22Rv1 (cell line): Measurements from ENCODE around the gene MACROH2A1.

ENCODE experiments used
- CTCF ChIP-seq: fragments of 450-650 bp; IDR thresholded peaks from 2 replicates; pipeline ENCODE4 v1.5.1; 2017; ENCODE audit warnings: mild to moderate bottlenecking
- ZFX ChIP-seq: fragments of 450-650 bp; IDR thresholded peaks from 2 replicates; pipeline ENCODE4 v1.6.1; 2017; ENCODE audit warnings: antibody characterized with exemption, borderline replicate concordance

GRCh38 chr5:135391116-135391868 is 7.7 kb downstream of the MACROH2A1 start:
- TF ChIP-seq CTCF (no peak), ZFX (no peak)
